ENCODE data around the gene GMDS.
"Not testable (repeated sequence)": the region's sequence is repeated elsewhere in the genome, so short reads cannot be mapped to it uniquely, and the experiment has no call there.

The GMDS gene

DNA sequence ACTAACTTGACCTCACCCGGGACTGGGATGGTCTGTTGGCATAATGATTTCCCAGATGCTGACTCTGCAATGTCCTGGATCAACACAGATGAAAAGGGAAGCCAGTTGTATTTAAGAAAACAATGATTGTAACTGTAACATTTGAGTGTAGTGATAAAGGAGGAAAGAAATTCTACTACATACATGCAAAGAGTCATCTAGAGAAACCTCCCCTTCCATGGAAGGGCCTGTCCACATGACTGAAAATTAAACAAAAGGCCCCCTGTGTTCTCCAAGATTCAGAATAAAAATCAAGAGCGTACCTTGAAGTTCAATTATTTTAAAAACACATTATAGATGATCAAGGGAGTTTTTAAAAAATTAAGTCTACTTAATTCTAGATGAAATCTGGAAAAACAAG is 484.5 kb downstream of the GMDS start:
- DNase-seq (ENCODE audit: low read depth, low spot score) = no peak
- TF ChIP-seq, protein P1, sequence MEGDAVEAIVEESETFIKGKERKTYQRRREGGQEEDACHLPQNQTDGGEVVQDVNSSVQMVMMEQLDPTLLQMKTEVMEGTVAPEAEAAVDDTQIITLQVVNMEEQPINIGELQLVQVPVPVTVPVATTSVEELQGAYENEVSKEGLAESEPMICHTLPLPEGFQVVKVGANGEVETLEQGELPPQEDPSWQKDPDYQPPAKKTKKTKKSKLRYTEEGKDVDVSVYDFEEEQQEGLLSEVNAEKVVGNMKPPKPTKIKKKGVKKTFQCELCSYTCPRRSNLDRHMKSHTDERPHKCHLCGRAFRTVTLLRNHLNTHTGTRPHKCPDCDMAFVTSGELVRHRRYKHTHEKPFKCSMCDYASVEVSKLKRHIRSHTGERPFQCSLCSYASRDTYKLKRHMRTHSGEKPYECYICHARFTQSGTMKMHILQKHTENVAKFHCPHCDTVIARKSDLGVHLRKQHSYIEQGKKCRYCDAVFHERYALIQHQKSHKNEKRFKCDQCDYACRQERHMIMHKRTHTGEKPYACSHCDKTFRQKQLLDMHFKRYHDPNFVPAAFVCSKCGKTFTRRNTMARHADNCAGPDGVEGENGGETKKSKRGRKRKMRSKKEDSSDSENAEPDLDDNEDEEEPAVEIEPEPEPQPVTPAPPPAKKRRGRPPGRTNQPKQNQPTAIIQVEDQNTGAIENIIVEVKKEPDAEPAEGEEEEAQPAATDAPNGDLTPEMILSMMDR (IDR thresholded peaks at IDR 0.05; ENCODE audit: low read depth, low read length) = no peak
- H3K4me3 ChIP-seq (ENCODE audit: low read depth, low read length) = no peak overlapping the region
- in situ Hi-C loops (cut with HindIII; ENCODE audit: low sequenced_read_pairs) = no loop called here

DNA sequence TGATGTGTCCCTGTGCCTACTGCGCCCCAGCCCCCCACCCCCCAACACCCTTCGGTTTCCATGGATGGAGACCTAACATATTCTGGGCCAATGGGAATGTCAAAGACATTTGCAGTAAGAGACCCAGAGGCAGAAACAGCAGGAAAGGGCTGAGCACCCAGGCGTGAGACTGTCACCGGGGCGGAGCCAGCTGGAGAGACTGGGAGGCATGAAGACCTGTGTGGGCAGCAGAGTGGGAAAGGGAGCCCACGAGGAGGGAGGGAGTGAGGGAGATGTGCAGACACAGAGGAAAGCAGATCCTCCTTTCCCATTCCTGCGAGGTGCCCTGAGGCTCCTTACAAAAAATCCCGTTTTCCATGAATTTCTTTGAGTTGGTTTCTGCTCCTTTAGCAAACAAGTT is 485.5 kb downstream of the GMDS start:
- in situ Hi-C loops (cut with HindIII; ENCODE audit: low sequenced_read_pairs) = no loop called here
- no peak for DNase-seq (ENCODE audit: low read depth, low spot score)
- no peak overlapping the region for H3K4me3 ChIP-seq (ENCODE audit: low read depth, low read length)
- TF ChIP-seq, protein P1 (IDR thresholded peaks at IDR 0.05; ENCODE audit: low read depth, low read length) = no peak

DNA sequence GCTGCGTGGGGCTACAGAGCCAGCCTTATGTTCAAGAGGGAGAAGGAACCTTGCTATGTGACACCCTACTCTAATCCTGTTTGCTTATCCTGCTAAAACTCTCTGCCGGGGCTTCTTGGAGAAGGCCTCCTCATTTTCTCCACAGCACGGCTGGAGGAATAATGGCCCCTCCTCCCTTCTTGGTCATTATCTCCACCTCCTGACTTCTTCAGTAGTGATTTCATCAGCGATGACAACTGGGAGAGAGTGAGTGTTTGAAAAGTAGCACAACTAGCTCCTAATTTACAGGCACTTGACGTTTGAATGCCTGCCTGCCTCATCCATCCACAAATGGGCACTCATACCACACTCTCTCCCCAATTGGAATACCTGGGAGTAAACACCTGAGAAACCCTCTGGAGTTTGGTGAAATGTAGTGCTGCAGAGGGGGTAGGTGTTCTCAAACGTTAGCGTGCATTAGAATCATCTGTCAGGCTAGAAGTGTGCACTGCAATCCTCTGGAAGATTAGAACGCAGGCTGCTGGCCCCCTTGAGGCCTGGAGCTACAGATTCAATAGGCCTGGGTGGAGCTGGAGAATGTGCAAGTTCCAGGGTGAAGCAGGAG is 487.2 kb downstream of the GMDS start:
- in situ Hi-C loops (cut with HindIII; ENCODE audit: low sequenced_read_pairs) = no loop called here
- no peak overlapping the region for H3K4me3 ChIP-seq (ENCODE audit: low read depth, low read length)
- TF ChIP-seq, protein P1 (IDR thresholded peaks at IDR 0.05; ENCODE audit: low read depth, low read length) = no peak
- DNase-seq (ENCODE audit: low read depth, low spot score) = no peak

DNA sequence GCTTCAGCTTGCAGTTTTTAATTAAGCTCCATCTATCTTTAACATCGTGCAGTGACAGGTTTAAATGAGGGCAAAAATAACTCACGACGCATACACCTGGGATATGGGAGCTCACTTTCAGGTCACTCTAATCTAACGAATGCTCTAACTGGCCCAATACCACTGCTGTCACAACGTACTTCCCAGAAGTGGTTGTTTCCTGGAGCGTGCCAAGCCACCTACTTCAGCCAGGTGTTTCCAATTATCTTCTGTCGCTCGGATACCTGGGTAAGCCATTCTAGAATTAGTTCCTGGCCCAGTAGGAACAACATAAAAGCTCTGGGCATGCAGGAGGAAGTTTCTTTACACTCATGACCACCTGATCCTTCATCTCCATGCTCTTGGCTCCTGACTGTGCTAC is 488.3 kb downstream of the GMDS start:
- TF ChIP-seq, protein P1 (IDR thresholded peaks at IDR 0.05; ENCODE audit: low read depth, low read length) = no peak
- H3K4me3 ChIP-seq (ENCODE audit: low read depth, low read length) = no peak overlapping the region
- in situ Hi-C loops (cut with HindIII; ENCODE audit: low sequenced_read_pairs) = no loop called here
- no peak for DNase-seq (ENCODE audit: low read depth, low spot score)

DNA sequence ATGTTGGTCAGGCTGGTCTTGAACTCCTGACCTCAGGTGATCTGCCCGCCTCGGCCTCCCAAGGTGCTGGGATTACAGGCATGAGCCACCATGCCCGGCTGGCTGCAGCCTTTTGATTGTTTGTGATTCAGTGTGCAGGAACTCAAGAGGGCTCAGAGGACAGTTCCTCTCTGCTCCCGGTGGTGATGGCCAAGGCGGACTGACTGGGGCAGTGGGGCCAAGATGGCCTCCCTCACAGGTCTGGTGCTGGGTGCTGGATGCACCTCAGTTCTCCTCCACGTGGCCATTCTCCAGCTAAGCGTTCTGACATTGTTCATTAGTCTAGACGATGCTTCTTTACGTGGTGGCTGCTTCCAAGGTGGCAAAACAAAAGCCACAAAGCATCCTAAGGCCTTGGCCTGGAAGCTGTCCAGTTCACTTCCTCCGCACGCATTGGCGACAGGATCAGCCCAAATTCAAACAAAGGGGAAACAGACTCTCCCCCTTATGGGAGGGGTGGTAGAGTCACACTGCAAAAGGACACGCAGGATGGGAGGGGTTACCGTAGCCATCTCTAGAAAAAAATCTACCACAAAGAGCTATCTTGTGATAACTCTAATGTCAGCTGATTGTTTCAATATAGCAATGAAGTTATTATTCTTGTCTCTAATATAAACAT is 488.8 kb downstream of the GMDS start:
- in situ Hi-C loops (cut with HindIII; ENCODE audit: low sequenced_read_pairs) = no loop called here
- TF ChIP-seq, protein P1 (IDR thresholded peaks at IDR 0.05; ENCODE audit: low read depth, low read length) = no peak
- H3K4me3 ChIP-seq (ENCODE audit: low read depth, low read length) = no peak overlapping the region
- no peak for DNase-seq (ENCODE audit: low read depth, low spot score)

DNA sequence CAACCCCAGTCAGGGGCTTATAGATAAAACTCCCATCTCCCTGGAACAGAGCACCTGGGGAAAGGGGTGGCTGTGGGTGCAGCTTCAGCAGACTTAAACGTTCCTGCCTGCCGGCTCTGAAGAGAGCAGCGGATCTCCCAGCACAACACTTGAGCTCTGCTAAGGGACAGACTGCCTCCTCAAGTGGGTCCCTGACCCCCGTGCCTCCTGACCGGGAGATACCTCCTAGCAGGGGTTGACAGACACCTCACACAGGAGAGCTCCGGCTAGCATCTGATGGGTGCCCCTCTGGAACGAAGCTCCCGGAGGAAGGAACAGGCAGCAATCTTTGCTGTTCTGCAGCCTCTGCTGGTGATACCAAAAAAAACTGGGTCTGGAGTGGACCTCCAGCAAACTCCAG is 494.3 kb downstream of the GMDS start:
- DNase-seq (ENCODE audit: low read depth, low spot score); in situ Hi-C loops (cut with HindIII; ENCODE audit: low sequenced_read_pairs); H3K4me3 ChIP-seq (ENCODE audit: low read depth, low read length): not testable (repeated sequence)

DNA sequence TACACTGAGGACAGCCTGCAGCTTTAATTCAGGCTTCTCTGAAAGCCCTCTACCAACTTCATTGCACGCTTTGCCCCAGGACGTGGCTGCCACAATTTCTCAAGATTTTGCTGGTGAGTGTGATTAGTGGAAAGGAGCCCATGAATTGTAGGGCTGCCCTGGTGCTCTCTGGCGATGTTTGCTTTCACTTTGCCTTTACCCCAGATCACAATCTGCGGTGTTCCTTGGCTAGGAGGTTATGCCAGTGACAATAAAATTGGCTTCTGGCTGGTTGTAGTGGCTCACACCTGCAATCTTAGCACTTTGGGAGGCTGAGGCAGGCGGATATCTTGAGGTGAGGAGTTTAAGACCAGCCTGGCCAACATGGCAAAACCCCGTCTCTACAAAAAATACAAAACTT is 496.4 kb downstream of the GMDS start:
- H3K4me3 ChIP-seq (ENCODE audit: low read depth, low read length) = no peak overlapping the region
- no peak for DNase-seq (ENCODE audit: low read depth, low spot score)
- TF ChIP-seq, protein P1 (IDR thresholded peaks at IDR 0.05; ENCODE audit: low read depth, low read length) = no peak
- in situ Hi-C loops (cut with HindIII; ENCODE audit: low sequenced_read_pairs) = no loop called here
